Fibroblast of lung (primary cell): ENCODE results near the gene ERGIC1. TPM values are rescaled to one million over a fixed set of nuclear protein-coding genes. Genes with fewer than 3 reads are reported as not detected.
A peak's percentile ranks its signal among the peaks of the same experiment; 100 is the strongest.
"Not testable (repeated sequence)": the region's sequence is repeated elsewhere in the genome, so short reads cannot be mapped to it uniquely, and the experiment has no call there.

Source experiments
- DNase-seq, 2 donors: peaks; one replicate each; pipeline versions ENCODE4 v3.0.0 to v3.0.0-alpha.2; 2010; ENCODE audit warnings: low read depth in 2 of 2
- H2AFZ ChIP-seq: 2 replicates; pipeline ENCODE4 v1.5.1; 2012; ENCODE audit warnings: low read length, control low read depth, inconsistent platforms
- H3K27ac ChIP-seq: 2 replicates; pipeline ENCODE4 v1.5.1; 2011; ENCODE audit warnings: low read length, control low read depth; ENCODE audit not compliant: insufficient read depth
- H3K27me3 ChIP-seq: 2 replicates; pipeline ENCODE4 v1.5.1; 2011; ENCODE audit warnings: mild to moderate bottlenecking, low read length; ENCODE audit not compliant: control insufficient read depth, insufficient read depth
- H3K36me3 ChIP-seq: 2 replicates; pipeline ENCODE4 v1.5.1; 2011; ENCODE audit warnings: low read length; ENCODE audit not compliant: control insufficient read depth, insufficient read depth
- H3K4me1 ChIP-seq: 2 replicates; pipeline ENCODE4 v1.5.1; 2011; ENCODE audit warnings: low read length; ENCODE audit not compliant: control insufficient read depth, insufficient read depth; ENCODE audit errors: extremely low read depth
- H3K4me2 ChIP-seq: 2 replicates; pipeline ENCODE4 v1.5.1; 2011; ENCODE audit warnings: low read length, control low read depth; ENCODE audit not compliant: insufficient read depth; ENCODE audit errors: extremely low read depth
- H3K4me3 ChIP-seq, 4 experiments: fragments of 200-600 bp in 1 of 4; sonication (generic) in 1 of 4; replicated peaks in 1 of 4; 2 replicates each; pipeline ENCODE4 v1.5.1; 2011 to 2016; ENCODE audit warnings: low read length in 4 of 4, low read depth in 3 of 4, mild to moderate bottlenecking in 3 of 4, control low read depth in 2 of 4, inconsistent platforms in 1 of 4, mixed read lengths in 1 of 4; ENCODE audit not compliant: insufficient read depth in 1 of 4; ENCODE audit errors: control extremely low read depth in 1 of 4
- H3K79me2 ChIP-seq: 2 replicates; pipeline ENCODE4 v1.5.1; 2012; ENCODE audit warnings: mild to moderate bottlenecking, low read length, inconsistent platforms; ENCODE audit not compliant: control insufficient read depth, insufficient read depth
- H3K9ac ChIP-seq: 2 replicates; pipeline ENCODE4 v1.5.1; 2011; ENCODE audit warnings: mild to moderate bottlenecking, low read length, control low read depth; ENCODE audit not compliant: insufficient read depth
- H3K9me3 ChIP-seq: 2 replicates; pipeline ENCODE4 v1.5.1; 2012; ENCODE audit warnings: low read depth, low read length; ENCODE audit not compliant: control insufficient read depth, insufficient read depth
- H4K20me1 ChIP-seq: 2 replicates; pipeline ENCODE4 v1.5.1; 2011; ENCODE audit warnings: low read length; ENCODE audit not compliant: control insufficient read depth, insufficient read depth; ENCODE audit errors: extremely low read depth
- EZH2 ChIP-seq: IDR thresholded peaks from 2 replicates; pipeline ENCODE4 v1.5.1; 2012; ENCODE audit warnings: low read length, control low read depth, mild to moderate bottlenecking; ENCODE audit errors: missing control alignments
- polyA plus RNA-seq, 2 donors: library from polyadenylated mRNA; depleted of rRNA in 1 of 2; stranded (reverse) in 1 of 2; unstranded in 1 of 2; fragments of >200 nt; gene quantifications; 2 replicates each; pipeline ENCODE4 v1.2.1, GENCODE V29; 2011 to 2012; ENCODE audit warnings: missing spikeins in 1 of 2
- total RNA-seq: library from RNA; depleted of rRNA; stranded (reverse); fragments of >200 nt; gene quantifications from 2 replicates; pipeline ENCODE4 v1.2.1, GENCODE V29; 2014
- TF ChIP-seq, protein P1 (sequence below), 2 donors: IDR thresholded peaks in 1 of 2; conservative IDR thresholded peaks in 1 of 2; 1 replicate in 1 of 2; 2 replicates in 1 of 2; pipeline ENCODE4 v1.5.1; 2011 to 2012; ENCODE audit warnings: low read length in 2 of 2, control low read depth in 1 of 2, inconsistent platforms in 1 of 2, low read depth in 1 of 2, mild to moderate bottlenecking in 1 of 2

Gene ERGIC1
- total and polyA plus RNA-seq, 2 donors (not counting 1 experiment from before 2014, with no cell fraction given): 113 to 171 TPM

DNA sequence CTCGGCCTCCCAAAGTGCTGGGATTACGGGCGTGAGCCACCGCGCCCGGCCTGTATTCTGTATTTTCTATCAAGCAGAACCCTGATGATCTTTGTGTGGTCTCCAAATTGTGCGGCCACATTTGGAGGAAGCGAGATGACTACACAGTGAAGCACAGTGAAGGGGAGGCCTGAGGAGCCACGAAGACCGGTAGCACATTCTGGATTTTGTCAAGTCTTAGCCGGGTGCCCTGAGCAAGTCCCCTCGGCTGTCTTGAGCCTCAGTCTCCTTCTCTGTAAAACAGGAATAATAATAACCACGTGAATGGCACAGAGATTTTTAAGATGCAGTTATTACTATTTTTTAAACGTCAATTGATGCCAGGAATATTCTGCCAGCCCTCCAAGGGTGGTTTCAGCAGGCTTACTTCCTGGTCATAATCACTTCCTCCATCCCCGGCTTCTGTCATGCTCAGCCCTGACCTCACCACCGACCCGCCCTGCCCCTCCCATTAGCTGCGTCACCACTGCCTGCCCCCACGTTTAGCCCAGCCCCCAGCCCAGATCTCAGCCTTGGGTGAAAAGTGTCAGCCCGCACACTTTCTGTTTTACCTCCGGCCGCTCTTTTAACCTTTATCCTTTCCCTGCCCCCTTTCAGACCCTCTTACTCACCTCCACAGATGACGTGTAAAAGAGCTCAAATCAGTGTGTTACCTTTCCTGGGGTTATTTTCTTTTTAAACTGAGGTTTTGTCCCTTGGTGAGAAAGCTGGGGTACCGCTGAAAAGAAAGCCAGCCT is 27.0 kb upstream of the ERGIC1 start:
- Histone ChIP-seq H3K4me2 (peak overlapping the region; percentile 66), H3K9me3 (no peaks in the 10 kb centered on the region), H3K9ac (peak overlapping the region; percentile 41), H3K4me3 (peak overlapping the region in 1 of 4 experiments; percentile 7), H3K27me3 (no peaks in the 10 kb centered on the region), H3K27ac (peak overlapping the region; percentile 85), H3K4me1 (peaks cover 12% of the 10 kb centered on the region), H3K79me2 (no peaks in the 10 kb centered on the region), H3K36me3 (no peaks in the 10 kb centered on the region), H2AFZ (no peak overlapping the region), H4K20me1 (no peaks in the 10 kb centered on the region)
- TF ChIP-seq, protein P1, sequence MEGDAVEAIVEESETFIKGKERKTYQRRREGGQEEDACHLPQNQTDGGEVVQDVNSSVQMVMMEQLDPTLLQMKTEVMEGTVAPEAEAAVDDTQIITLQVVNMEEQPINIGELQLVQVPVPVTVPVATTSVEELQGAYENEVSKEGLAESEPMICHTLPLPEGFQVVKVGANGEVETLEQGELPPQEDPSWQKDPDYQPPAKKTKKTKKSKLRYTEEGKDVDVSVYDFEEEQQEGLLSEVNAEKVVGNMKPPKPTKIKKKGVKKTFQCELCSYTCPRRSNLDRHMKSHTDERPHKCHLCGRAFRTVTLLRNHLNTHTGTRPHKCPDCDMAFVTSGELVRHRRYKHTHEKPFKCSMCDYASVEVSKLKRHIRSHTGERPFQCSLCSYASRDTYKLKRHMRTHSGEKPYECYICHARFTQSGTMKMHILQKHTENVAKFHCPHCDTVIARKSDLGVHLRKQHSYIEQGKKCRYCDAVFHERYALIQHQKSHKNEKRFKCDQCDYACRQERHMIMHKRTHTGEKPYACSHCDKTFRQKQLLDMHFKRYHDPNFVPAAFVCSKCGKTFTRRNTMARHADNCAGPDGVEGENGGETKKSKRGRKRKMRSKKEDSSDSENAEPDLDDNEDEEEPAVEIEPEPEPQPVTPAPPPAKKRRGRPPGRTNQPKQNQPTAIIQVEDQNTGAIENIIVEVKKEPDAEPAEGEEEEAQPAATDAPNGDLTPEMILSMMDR (conservative IDR thresholded peaks at IDR 0.05 in 1 of 2, IDR thresholded peaks at IDR 0.05 in 1 of 2; ENCODE audit: low read depth in 1 of 2, low read length in 2 of 2): no peak
- no peak for TF ChIP-seq EZH2
- peak; percentile 89 to 90 for DNase-seq

DNA sequence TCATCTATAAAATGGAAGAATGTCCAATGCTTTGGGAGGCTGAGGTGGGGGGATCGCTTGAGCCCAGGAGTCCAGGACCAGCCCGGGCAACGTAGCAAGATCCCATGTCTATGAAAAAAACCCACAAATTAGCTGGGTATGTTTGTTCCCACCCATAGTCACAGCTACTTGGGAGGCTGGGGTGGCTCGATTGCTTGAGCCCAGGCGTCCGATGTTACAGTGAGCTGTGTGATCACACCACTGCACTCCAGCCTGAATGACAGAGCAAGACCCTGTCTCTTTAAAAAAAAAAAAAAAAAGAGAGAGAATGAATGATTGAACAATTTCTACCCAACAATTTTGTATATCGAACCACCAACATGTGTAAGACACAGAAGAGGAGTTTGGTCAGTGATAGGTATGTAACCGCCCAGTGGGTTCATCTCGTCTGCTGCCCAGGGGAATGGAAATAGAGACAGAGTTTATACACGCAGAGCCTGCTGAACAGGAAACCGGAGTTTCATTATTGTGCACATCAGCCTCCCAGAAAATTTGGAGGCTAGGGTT is 26.2 kb upstream of the ERGIC1 start:
- Histone ChIP-seq H2AFZ (no peak overlapping the region), H3K27ac (peak overlapping the region; percentile 85), H3K36me3 (no peaks in the 10 kb centered on the region), H3K9me3 (no peaks in the 10 kb centered on the region), H3K4me2 (no peak overlapping the region), H3K79me2 (no peaks in the 10 kb centered on the region), H3K4me1 (peaks cover 5% of the 10 kb centered on the region), H3K4me3 (no peak overlapping the region), H3K9ac (no peak overlapping the region), H3K27me3 (no peaks in the 10 kb centered on the region), H4K20me1 (no peaks in the 10 kb centered on the region)
- DNase-seq: no peak
- TF ChIP-seq, protein P1 (conservative IDR thresholded peaks at IDR 0.05 in 1 of 2, IDR thresholded peaks at IDR 0.05 in 1 of 2; ENCODE audit: low read depth in 1 of 2, low read length in 2 of 2): no peak
- TF ChIP-seq EZH2: no peak

GRCh38 chr5:172809774-172810173 is 24.3 kb upstream of the ERGIC1 start:
- no peak overlapping the region for H3K4me2 ChIP-seq
- no peaks in the 10 kb centered on the region for H3K27me3 ChIP-seq
- no peak overlapping the region for H3K27ac ChIP-seq
- no peak overlapping the region for H2AFZ ChIP-seq
- no peaks in the 10 kb centered on the region for H3K79me2 ChIP-seq
- no peak for DNase-seq
- no peak overlapping the region for H3K9ac ChIP-seq
- TF ChIP-seq, protein P1 (conservative IDR thresholded peaks at IDR 0.05 in 1 of 2, IDR thresholded peaks at IDR 0.05 in 1 of 2; ENCODE audit: low read depth in 1 of 2, low read length in 2 of 2): no peak
- no peak for TF ChIP-seq EZH2
- H3K4me3 ChIP-seq: no peak overlapping the region
- no peaks in the 10 kb centered on the region for H3K36me3 ChIP-seq
- no peaks in the 10 kb centered on the region for H4K20me1 ChIP-seq
- peaks cover 4% of the 10 kb centered on the region for H3K4me1 ChIP-seq
- no peaks in the 10 kb centered on the region for H3K9me3 ChIP-seq

DNA sequence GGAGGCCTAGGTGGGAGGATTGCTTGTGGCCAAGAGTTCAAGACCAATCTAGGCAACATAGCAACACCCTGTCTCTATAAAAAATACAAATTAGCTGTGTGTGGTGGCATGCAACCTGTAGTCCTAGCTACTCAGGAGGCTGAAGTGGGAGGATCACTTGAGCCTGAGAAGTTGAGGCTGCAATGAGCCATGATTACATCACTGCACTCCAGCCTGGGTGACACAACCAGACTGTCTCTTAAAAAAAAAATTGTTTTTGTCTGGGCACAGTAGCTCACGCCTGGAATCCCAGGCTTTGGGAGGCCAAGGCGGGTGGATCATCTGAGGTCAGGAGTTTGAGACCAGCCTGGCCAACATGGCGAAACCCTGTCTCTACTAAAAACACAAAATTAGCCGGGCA is 23.1 kb upstream of the ERGIC1 start:
- H3K4me3 ChIP-seq, H4K20me1 ChIP-seq, H3K27ac ChIP-seq, H3K27me3 ChIP-seq, H3K4me1 ChIP-seq, H3K9ac ChIP-seq, DNase-seq, H3K4me2 ChIP-seq, H3K36me3 ChIP-seq, H3K79me2 ChIP-seq, H2AFZ ChIP-seq, H3K9me3 ChIP-seq: not testable (repeated sequence)
